Activated naive CD4-positive, alpha-beta T cell treated with anti-CD3 and anti-CD28 coated beads for 36 hours (primary cell): ENCODE results near the gene ITGB2. TPM values are rescaled to one million over a fixed set of nuclear protein-coding genes. Genes with fewer than 3 reads are reported as not detected.

ENCODE experiments used
- CTCF ChIA-PET: fragments of 350-600 bp; sonication (Branson Sonifier 250); formaldehyde crosslinking; loops from one replicate; lab custom pipeline; 2021; ENCODE audit warnings: antibody characterized with exemption; lab: Charles Lee
- DNase-seq: peaks from one replicate; pipeline ENCODE4 v3.0.0-alpha.2; 2020
- H3K27ac Mint-ChIP-seq: one replicate; pipeline ENCODE4 v1.8.0; 2021; ENCODE audit warnings: mild to moderate bottlenecking, mixed read lengths
- H3K27me3 Mint-ChIP-seq: one replicate; pipeline ENCODE4 v1.8.0; 2021; ENCODE audit warnings: low read depth, mixed read lengths
- H3K36me3 Mint-ChIP-seq: one replicate; pipeline ENCODE4 v1.8.0; 2021; ENCODE audit warnings: low read depth, mixed read lengths
- H3K4me1 Mint-ChIP-seq: one replicate; pipeline ENCODE4 v1.8.0; 2021; ENCODE audit warnings: low read depth, mixed read lengths
- H3K4me3 Mint-ChIP-seq: one replicate; pipeline ENCODE4 v1.8.0; 2021; ENCODE audit warnings: mild to moderate bottlenecking, moderate library complexity, mixed read lengths
- H3K9me3 Mint-ChIP-seq: one replicate; pipeline ENCODE4 v1.8.0; 2021; ENCODE audit warnings: mixed read lengths
- intact Hi-C: fragments of 100-400 bp; cut with micrococcal nuclease; formaldehyde crosslinking; loops from one replicate; pipeline ENCODE4 v1.15.1; 2023
- total RNA-seq, 2 experiments: library from RNA; stranded (reverse); gene quantifications; one replicate each; pipeline ENCODE4 v1.2.3, GENCODE V29; 2021

The ITGB2 gene
- total RNA-seq, 2 experiments from 2014 or later: 182 to 185 TPM

GRCh38 chr21:44847261-44848056 lies 73.2 kb downstream of the ITGB2 start:
- CTCF ChIA-PET: interaction anchor here (1.2 kb wide), 1 partner anchor 8 kb away, joined by 3 read pairs; no protein-coding TSS in a partner anchor
- peak overlapping the region; percentile 12 for H3K4me3 Mint-ChIP-seq
- H3K4me1 Mint-ChIP-seq: peaks cover 29% of the 10 kb centered on the region
- intact Hi-C loops: loop anchor here (2.0 kb wide), 1 partner anchor 31 kb away; no protein-coding TSS in a partner anchor
- no peaks in the 10 kb centered on the region for H3K27me3 Mint-ChIP-seq
- DNase-seq: no peak
- H3K36me3 Mint-ChIP-seq: peaks cover 19% of the 10 kb centered on the region
- H3K27ac Mint-ChIP-seq: no peak overlapping the region
- H3K9me3 Mint-ChIP-seq: no peaks in the 10 kb centered on the region

GRCh38 chr21:44846485-44847260 lies 74.0 kb downstream of the ITGB2 start:
- Mint-ChIP-seq H3K27ac (peak overlapping the region; percentile 56), H3K4me3 (peak overlapping the region; percentile 68), H3K4me1 (peaks cover 21% of the 10 kb centered on the region), H3K27me3 (no peaks in the 10 kb centered on the region), H3K36me3 (peaks cover 16% of the 10 kb centered on the region), H3K9me3 (no peaks in the 10 kb centered on the region)
- CTCF ChIA-PET: interaction anchor here (0.6 to 1.6 kb wide), 8 partner anchors 9 to 336 kb away, joined by 3 to 6 read pairs (median 3); partner anchors contain the start of gene PTTG1IP
- DNase-seq: peak; percentile 73
- intact Hi-C loops: loop anchor here (1.0 to 2.0 kb wide), 4 partner anchors 22 to 47 kb away; no protein-coding TSS in a partner anchor

GRCh38 chr21:44846224-44846484 lies 74.5 kb downstream of the ITGB2 start:
- CTCF ChIA-PET: interaction anchor here (0.6 to 1.6 kb wide), 7 partner anchors 12 to 336 kb away, joined by 3 to 6 read pairs (median 3); partner anchors contain the start of gene PTTG1IP
- Mint-ChIP-seq H3K9me3 (no peaks in the 10 kb centered on the region), H3K4me3 (peak overlapping the region; percentile 68), H3K27ac (peak overlapping the region; percentile 56), H3K27me3 (no peaks in the 10 kb centered on the region), H3K4me1 (peaks cover 16% of the 10 kb centered on the region), H3K36me3 (peaks cover 12% of the 10 kb centered on the region)
- no peak for DNase-seq
- intact Hi-C loops: loop anchor here (1.0 to 2.0 kb wide), 4 partner anchors 22 to 47 kb away; no protein-coding TSS in a partner anchor

GRCh38 chr21:44845418-44846223 lies 75.1 kb downstream of the ITGB2 start:
- Mint-ChIP-seq H3K27ac (no peak overlapping the region), H3K36me3 (peaks cover 9% of the 10 kb centered on the region), H3K27me3 (no peaks in the 10 kb centered on the region), H3K9me3 (no peaks in the 10 kb centered on the region), H3K4me1 (peaks cover 13% of the 10 kb centered on the region), H3K4me3 (peak overlapping the region; percentile 68)
- intact Hi-C loops: loop anchor here (1.0 to 2.0 kb wide), 4 partner anchors 23 to 46 kb away; no protein-coding TSS in a partner anchor
- DNase-seq: peak; percentile 74
- CTCF ChIA-PET: interaction anchor here (0.6 to 1.6 kb wide), 7 partner anchors 12 to 335 kb away, joined by 3 to 6 read pairs (median 3); partner anchors contain the start of gene PTTG1IP

GRCh38 chr21:44844256-44844655 lies 76.4 kb downstream of the ITGB2 start:
- Mint-ChIP-seq H3K27me3 (no peaks in the 10 kb centered on the region), H3K4me1 (peaks cover 13% of the 10 kb centered on the region), H3K27ac (no peak overlapping the region), H3K36me3 (peaks cover 4% of the 10 kb centered on the region), H3K9me3 (no peaks in the 10 kb centered on the region), H3K4me3 (no peak overlapping the region)
- no peak for DNase-seq
- intact Hi-C loops: no loop called here
- CTCF ChIA-PET: interaction anchor here (0.6 kb wide), 1 partner anchor 51 kb away, joined by 3 read pairs; no protein-coding TSS in a partner anchor

GRCh38 chr21:44842721-44843445 lies 77.8 kb downstream of the ITGB2 start:
- Mint-ChIP-seq H3K27ac (no peak overlapping the region), H3K36me3 (no peaks in the 10 kb centered on the region), H3K4me1 (peaks cover 13% of the 10 kb centered on the region), H3K27me3 (no peaks in the 10 kb centered on the region), H3K9me3 (no peaks in the 10 kb centered on the region), H3K4me3 (no peak overlapping the region)
- no peak for DNase-seq
- CTCF ChIA-PET: no interaction called here
- intact Hi-C loops: no loop called here

- intact Hi-C loops: no loop called here
- Mint-ChIP-seq H3K36me3 (no peaks in the 10 kb centered on the region), H3K27ac (no peak overlapping the region), H3K4me3 (no peak overlapping the region), H3K4me1 (peaks cover 13% of the 10 kb centered on the region), H3K27me3 (no peaks in the 10 kb centered on the region), H3K9me3 (no peaks in the 10 kb centered on the region)
- CTCF ChIA-PET: no interaction called here
- DNase-seq: no peak
These were observed 78.6 kb downstream of the ITGB2 start for GRCh38 chr21:44842087-44842486.

GRCh38 chr21:44840771-44841170 lies 79.9 kb downstream of the ITGB2 start:
- no peaks in the 10 kb centered on the region for H3K27me3 Mint-ChIP-seq
- peaks cover 4% of the 10 kb centered on the region for H3K4me1 Mint-ChIP-seq
- H3K36me3 Mint-ChIP-seq: no peaks in the 10 kb centered on the region
- no peak overlapping the region for H3K4me3 Mint-ChIP-seq
- no peaks in the 10 kb centered on the region for H3K9me3 Mint-ChIP-seq
- DNase-seq: no peak
- no peak overlapping the region for H3K27ac Mint-ChIP-seq
- CTCF ChIA-PET: no interaction called here
- intact Hi-C loops: no loop called here

GRCh38 chr21:44838951-44839350 lies 81.7 kb downstream of the ITGB2 start:
- intact Hi-C loops: no loop called here

GRCh38 chr21:44838039-44838895 lies 82.4 kb downstream of the ITGB2 start:
- CTCF ChIA-PET: no interaction called here
- no peaks in the 10 kb centered on the region for H3K36me3 Mint-ChIP-seq
- no peaks in the 10 kb centered on the region for H3K4me1 Mint-ChIP-seq
- no peaks in the 10 kb centered on the region for H3K27me3 Mint-ChIP-seq
- intact Hi-C loops: no loop called here
- H3K27ac Mint-ChIP-seq: no peak overlapping the region
- H3K9me3 Mint-ChIP-seq: no peaks in the 10 kb centered on the region
- no peak overlapping the region for H3K4me3 Mint-ChIP-seq
- no peak for DNase-seq

More at GRCh38 chr21:44838951-44839350, 81.7 kb downstream of the ITGB2 start:
- Mint-ChIP-seq H3K36me3 (no peaks in the 10 kb centered on the region), H3K27me3 (no peaks in the 10 kb centered on the region), H3K4me1 (no peaks in the 10 kb centered on the region), H3K27ac (no peak overlapping the region), H3K4me3 (no peak overlapping the region), H3K9me3 (no peaks in the 10 kb centered on the region)
- CTCF ChIA-PET: no interaction called here
- DNase-seq: no peak

- no peaks in the 10 kb centered on the region for H3K4me1 Mint-ChIP-seq
- H3K4me3 Mint-ChIP-seq: no peak overlapping the region
- CTCF ChIA-PET: no interaction called here
- DNase-seq: no peak
- no peaks in the 10 kb centered on the region for H3K27me3 Mint-ChIP-seq
- no peak overlapping the region for H3K27ac Mint-ChIP-seq
- no peaks in the 10 kb centered on the region for H3K9me3 Mint-ChIP-seq
- no peaks in the 10 kb centered on the region for H3K36me3 Mint-ChIP-seq
- intact Hi-C loops: no loop called here
These were observed 83.2 kb downstream of the ITGB2 start for GRCh38 chr21:44837537-44837936.
